Measurements from ENCODE around the gene NPEPL1. TPM values are rescaled to one million over a fixed set of nuclear protein-coding genes. Genes with fewer than 3 reads are reported as not detected.

The NPEPL1 gene
- total RNA-seq, 1 donor from 2014 or later, result 68.3 TPM

DNA sequence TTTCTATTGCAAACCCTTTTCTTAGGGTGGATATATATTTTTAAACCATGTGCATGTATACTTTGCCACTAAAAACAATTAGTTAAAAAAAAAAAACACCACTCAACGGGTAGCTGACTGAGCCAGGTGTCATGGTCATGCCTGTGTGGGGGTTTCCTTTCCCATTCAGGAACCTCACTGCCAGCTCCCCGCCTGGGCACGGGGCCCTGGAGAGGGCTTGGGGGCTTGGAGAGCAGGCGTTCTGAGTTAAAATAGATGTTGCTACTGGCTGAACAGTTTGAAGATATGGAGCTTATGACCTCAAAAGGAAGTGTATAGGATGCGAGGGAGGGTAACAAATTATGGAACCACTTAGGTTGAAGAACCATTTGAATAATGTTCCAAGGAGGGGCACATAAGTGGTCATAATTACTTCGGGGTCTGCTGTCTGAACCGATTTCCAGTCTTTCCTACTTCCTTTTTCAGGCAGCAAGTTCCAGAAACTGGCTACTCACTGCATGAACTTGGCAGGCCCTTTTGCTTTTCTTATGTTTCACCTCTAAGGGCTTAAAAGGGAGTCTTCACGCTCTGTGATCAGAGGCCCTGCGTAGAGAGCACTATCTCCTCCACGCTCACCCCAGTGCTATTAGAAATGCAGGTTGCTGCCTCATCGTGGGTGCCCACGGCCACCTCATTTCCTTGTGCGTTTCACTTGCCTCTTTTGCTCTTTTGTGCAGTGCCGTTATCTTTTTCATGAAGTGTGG is 31.6 kb upstream of the NPEPL1 start:
- TF ChIP-seq, protein P1, sequence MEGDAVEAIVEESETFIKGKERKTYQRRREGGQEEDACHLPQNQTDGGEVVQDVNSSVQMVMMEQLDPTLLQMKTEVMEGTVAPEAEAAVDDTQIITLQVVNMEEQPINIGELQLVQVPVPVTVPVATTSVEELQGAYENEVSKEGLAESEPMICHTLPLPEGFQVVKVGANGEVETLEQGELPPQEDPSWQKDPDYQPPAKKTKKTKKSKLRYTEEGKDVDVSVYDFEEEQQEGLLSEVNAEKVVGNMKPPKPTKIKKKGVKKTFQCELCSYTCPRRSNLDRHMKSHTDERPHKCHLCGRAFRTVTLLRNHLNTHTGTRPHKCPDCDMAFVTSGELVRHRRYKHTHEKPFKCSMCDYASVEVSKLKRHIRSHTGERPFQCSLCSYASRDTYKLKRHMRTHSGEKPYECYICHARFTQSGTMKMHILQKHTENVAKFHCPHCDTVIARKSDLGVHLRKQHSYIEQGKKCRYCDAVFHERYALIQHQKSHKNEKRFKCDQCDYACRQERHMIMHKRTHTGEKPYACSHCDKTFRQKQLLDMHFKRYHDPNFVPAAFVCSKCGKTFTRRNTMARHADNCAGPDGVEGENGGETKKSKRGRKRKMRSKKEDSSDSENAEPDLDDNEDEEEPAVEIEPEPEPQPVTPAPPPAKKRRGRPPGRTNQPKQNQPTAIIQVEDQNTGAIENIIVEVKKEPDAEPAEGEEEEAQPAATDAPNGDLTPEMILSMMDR (IDR thresholded peaks at IDR 0.05), result no peak
- Histone ChIP-seq H3K27me3 (no peaks in the 10 kb centered on the region), H3K36me3 (peaks cover 0 to 19% of the 10 kb centered on the region in 2 donors), H3K9me3 (no peaks in the 10 kb centered on the region), H3K4me3 (no peak overlapping the region), H3K4me1 (peaks cover 0 to 2% of the 10 kb centered on the region in 2 donors), H3K27ac (no peak overlapping the region)
- no peak for DNase-seq (ENCODE audit: low spot score in 2 of 2)
- intact Hi-C loops (cut with DNase I), result no loop called here

- Histone ChIP-seq H3K4me1 (no peaks in the 10 kb centered on the region), H3K27ac (no peak overlapping the region), H3K9me3 (no peaks in the 10 kb centered on the region), H3K27me3 (no peaks in the 10 kb centered on the region), H3K36me3 (peaks cover 0 to 19% of the 10 kb centered on the region in 2 donors), H3K4me3 (no peak overlapping the region)
- intact Hi-C loops (cut with DNase I), result no loop called here
- TF ChIP-seq, protein P1 (IDR thresholded peaks at IDR 0.05), result no peak
- no peak for DNase-seq (ENCODE audit: low spot score in 2 of 2)
Observed at GRCh38 chr20:58661598-58662473, 30.8 kb upstream of the NPEPL1 start.

DNA sequence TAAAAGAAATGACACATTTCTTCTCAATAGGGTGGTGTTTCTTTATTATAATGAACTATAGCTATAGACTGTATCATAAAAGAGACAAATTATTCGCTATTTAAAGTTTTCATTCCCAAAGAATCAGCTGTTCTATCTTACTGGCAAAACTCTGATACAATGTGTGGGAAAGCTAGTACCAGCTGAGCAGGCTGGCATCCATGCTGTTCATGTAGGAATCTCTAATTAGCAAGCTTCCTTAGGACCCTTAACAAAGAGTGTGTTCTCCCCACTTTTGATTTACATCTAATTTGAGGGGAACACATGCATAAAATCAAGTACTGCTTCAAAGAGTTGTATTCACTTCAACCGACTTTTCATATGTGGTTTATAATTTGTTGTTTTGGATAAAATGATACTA is 28.3 kb upstream of the NPEPL1 start:
- Histone ChIP-seq H3K27ac (no peak overlapping the region), H3K4me3 (no peak overlapping the region), H3K27me3 (no peaks in the 10 kb centered on the region), H3K36me3 (peaks cover 11 to 32% of the 10 kb centered on the region in 2 donors), H3K4me1 (no peaks in the 10 kb centered on the region), H3K9me3 (no peaks in the 10 kb centered on the region)
- TF ChIP-seq, protein P1 (IDR thresholded peaks at IDR 0.05), result no peak
- no peak for DNase-seq (ENCODE audit: low spot score in 2 of 2)
- intact Hi-C loops (cut with DNase I), result no loop called here

DNA sequence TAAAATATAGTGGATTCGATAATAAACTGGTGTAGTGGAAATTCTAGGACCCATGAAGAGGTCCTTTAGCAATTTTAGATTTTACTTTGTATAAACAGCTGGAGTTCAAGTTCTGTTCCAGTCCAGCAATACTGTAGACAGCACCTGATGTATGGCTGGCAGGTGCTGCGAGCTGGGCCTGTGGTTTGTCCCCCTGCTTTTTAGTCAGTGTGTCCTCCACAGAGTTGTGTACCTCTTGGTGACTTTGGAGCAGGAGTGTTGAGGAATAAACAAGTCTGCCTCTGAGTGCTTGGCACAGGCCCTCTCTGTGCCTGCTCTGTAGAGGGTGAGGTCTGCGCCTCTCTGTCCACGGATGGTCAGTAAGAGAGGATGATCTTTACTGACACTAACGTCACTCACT is 27.7 kb upstream of the NPEPL1 start:
- TF ChIP-seq, protein P1 (IDR thresholded peaks at IDR 0.05), result no peak
- intact Hi-C loops (cut with DNase I), result no loop called here
- Histone ChIP-seq H3K4me1 (no peaks in the 10 kb centered on the region), H3K36me3 (peaks cover 16 to 38% of the 10 kb centered on the region in 2 donors), H3K27me3 (no peaks in the 10 kb centered on the region), H3K27ac (no peak overlapping the region), H3K9me3 (no peaks in the 10 kb centered on the region), H3K4me3 (no peak overlapping the region)
- DNase-seq (ENCODE audit: low spot score in 2 of 2), result no peak

DNA sequence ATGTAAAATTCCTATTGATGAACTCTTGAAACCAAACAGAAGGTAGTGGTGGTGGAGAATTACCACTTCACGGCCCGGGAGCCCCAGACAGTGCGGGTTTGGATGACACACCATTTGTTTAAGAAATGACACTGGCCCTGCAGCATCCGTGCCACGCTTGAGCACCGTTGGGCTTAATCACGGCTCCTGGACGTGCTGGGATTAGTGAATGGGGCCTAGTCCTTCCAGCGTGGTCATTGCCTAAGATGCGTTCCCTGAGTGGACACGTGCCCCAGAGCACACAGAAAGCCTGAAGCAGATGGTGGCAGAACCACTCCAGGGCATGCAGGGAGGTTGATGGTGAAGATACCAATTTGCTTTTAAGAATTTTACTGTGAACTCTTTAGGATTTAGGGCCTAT is 27.0 kb upstream of the NPEPL1 start:
- peaks cover 22 to 45% of the 10 kb centered on the region in 2 donors for H3K36me3 ChIP-seq
- no peaks in the 10 kb centered on the region for H3K9me3 ChIP-seq
- DNase-seq (ENCODE audit: low spot score in 2 of 2), result no peak
- H3K4me3 ChIP-seq, result no peak overlapping the region
- H3K27ac ChIP-seq, result no peak overlapping the region
- intact Hi-C loops (cut with DNase I), result no loop called here
- no peaks in the 10 kb centered on the region for H3K27me3 ChIP-seq
- no peaks in the 10 kb centered on the region for H3K4me1 ChIP-seq
- TF ChIP-seq, protein P1 (IDR thresholded peaks at IDR 0.05), result no peak
